ENCODE results near the gene FOXRED2. TPM values are rescaled to one million over a fixed set of nuclear protein-coding genes. Genes with fewer than 3 reads are reported as not detected.

FOXRED2 gene
- total RNA-seq, 2 experiments from 2014 or later: 22.6 to 48.3 TPM

DNA sequence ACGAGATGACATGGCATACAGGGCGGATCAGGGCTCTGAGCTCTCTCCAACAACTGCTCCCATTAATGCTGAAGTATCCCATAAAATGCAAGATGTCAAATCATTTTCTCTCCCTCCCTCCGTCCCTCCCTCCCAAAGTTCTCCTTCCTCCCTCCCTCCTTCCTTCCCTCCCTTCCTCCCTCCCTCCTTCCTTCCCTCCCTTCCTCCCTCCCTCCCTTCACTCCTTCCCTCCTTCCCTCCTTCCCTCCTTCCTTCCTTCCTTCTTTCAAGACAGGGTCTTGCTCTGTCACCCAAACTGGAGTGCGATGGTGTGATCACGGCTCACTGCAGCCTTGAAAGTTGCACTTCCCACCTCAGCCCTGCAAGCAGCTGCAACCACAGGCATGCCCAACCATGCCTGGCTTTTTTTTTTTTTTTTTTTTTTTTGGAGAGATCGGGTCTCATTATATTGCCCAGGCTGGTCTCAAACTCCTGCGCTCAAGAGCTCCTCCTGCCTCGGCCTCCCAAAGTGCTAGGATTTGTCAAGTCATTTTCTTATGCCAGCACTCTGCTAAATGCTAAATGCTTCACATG, 63.6 kb downstream of the FOXRED2 start:
- BruUV-seq (replicated peaks): no TSS peak
- intact Hi-C loops (cut with micrococcal nuclease; ENCODE audit: unreplicated experiment): no loop called here

DNA sequence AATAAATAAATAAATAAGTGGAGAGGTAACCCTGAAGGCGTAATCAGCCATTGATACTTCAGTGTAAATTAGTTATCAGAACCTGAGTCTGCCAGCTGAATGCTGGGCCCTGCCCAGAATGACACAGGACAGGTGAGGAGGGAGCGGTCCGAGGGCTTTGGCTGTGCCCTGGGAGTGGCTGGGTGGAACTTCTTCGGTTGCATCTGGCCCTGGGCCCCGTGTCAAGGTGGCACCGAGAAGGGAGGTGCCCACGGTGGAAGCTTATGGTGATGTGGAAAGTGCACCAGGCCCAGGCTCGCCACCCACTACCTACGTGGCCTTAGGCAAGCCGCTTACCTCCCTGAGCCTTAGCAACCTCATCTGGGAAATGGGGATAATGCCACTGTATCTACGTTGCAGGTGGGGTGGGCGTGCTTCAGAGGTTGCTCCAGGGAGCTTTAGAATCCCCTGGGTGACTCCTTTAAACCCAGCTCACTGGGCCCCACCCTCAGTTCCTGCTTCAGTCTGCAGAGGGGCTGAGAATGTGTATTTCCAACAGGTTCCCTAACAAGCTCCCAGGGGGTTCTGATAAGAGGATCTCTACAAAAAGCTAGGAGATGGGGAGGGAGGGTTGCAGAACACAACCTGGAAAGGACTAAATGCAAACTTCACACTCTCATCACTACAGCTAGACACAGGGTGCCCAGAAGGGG, 64.2 kb downstream of the FOXRED2 start:
- TF ChIP-seq CTCF (conservative IDR thresholded peaks at IDR 0.05; ENCODE audit: low read length) (no peak), EZH2phosphoT487 (IDR thresholded peaks at IDR 0.05; ENCODE audit: borderline replicate concordance, low read depth, low read length) (no peak)
- H3K4me1 ChIP-seq (ENCODE audit: insufficient read depth, low read length, poor library complexity, severe bottlenecking): peaks cover 9% of the 10 kb centered on the region
- no peaks in the 10 kb centered on the region for H3K79me2 ChIP-seq (ENCODE audit: insufficient read depth, low read depth, low read length)
- no TSS peak for BruUV-seq (replicated peaks)
- H3K9me3 ChIP-seq (ENCODE audit: low read length): no peaks in the 10 kb centered on the region
- H3K27ac ChIP-seq (ENCODE audit: low read depth, low read length, poor library complexity, severe bottlenecking): no peak overlapping the region
- H3K4me2 ChIP-seq (ENCODE audit: low read length): no peak overlapping the region
- CTCF ChIA-PET (ENCODE audit: unreplicated experiment): no interaction called here
- DNase-seq (ENCODE audit: low spot score): no peak
- POLR2A ChIA-PET: interaction anchor here (0.6 to 1.3 kb wide), 3 partner anchors 41 to 54 kb away, joined by 3 to 8 read pairs (median 8); no protein-coding TSS in a partner anchor
- H4K20me1 ChIP-seq (ENCODE audit: insufficient read depth, low read length): no peaks in the 10 kb centered on the region
- intact Hi-C loops (cut with micrococcal nuclease; ENCODE audit: unreplicated experiment): no loop called here
- H2AFZ ChIP-seq (ENCODE audit: low read length): no peak overlapping the region
- H3K36me3 ChIP-seq (ENCODE audit: insufficient read depth, low read length): no peaks in the 10 kb centered on the region
- no peak overlapping the region for H3K4me3 ChIP-seq (ENCODE audit: low read depth, low read length, poor library complexity, severe bottlenecking)
- no peaks in the 10 kb centered on the region for H3K9me2 ChIP-seq (ENCODE audit: insufficient read depth, low read length)

More for the DNA sequence above, 63.6 kb downstream of the FOXRED2 start:
- Histone ChIP-seq H2AFZ (ENCODE audit: low read length) (no peak overlapping the region), H3K9me3 (ENCODE audit: low read length) (no peaks in the 10 kb centered on the region), H3K4me1 (ENCODE audit: insufficient read depth, low read length, poor library complexity, severe bottlenecking) (peaks cover 9% of the 10 kb centered on the region), H3K27ac (ENCODE audit: low read depth, low read length, poor library complexity, severe bottlenecking) (no peak overlapping the region), H3K36me3 (ENCODE audit: insufficient read depth, low read length) (no peaks in the 10 kb centered on the region), H4K20me1 (ENCODE audit: insufficient read depth, low read length) (no peaks in the 10 kb centered on the region), H3K79me2 (ENCODE audit: insufficient read depth, low read depth, low read length) (no peaks in the 10 kb centered on the region), H3K4me2 (ENCODE audit: low read length) (no peak overlapping the region), H3K4me3 (ENCODE audit: low read depth, low read length, poor library complexity, severe bottlenecking) (no peak overlapping the region), H3K9me2 (ENCODE audit: insufficient read depth, low read length) (no peaks in the 10 kb centered on the region)
- ChIA-PET CTCF (ENCODE audit: unreplicated experiment) (no interaction called here), POLR2A (interaction anchor here (0.5 to 0.7 kb wide), 3 partner anchors 19 to 55 kb away, joined by 5 to 8 read pairs (median 8); no protein-coding TSS in a partner anchor)
- TF ChIP-seq EZH2phosphoT487 (IDR thresholded peaks at IDR 0.05; ENCODE audit: borderline replicate concordance, low read depth, low read length): no peak
- no peak for TF ChIP-seq CTCF (conservative IDR thresholded peaks at IDR 0.05; ENCODE audit: low read length)
- DNase-seq (ENCODE audit: low spot score): peak; percentile 45

DNA sequence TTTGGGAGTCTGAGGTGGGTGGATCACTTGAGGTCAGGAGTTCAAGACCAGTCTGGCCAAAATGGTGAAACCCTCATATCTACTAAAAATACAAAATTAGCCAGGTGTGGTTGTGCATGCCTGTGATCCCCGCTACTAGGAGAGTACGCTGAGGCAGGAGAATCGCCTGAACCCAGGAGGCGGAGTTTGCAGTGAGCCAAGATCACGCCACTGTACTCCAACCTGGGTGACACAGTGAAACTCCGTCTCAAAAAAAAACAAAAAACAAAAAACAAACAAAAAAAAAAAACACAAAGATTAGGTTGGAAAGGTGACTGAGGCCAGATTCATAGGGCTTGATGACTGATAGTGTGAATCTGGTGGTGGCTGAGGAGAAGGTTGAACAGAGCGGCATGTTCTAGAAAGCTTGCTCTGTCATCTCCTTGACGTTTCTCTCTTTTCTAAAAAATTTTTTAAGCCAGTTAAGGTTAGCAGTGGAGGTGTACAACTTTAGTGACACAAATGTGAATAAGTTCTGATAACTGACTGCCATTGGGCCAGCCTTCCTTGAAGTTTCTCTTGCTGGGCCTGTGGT, 66.3 kb downstream of the FOXRED2 start:
- no TSS peak for BruUV-seq (replicated peaks)
- no peak overlapping the region for H3K27ac ChIP-seq (ENCODE audit: low read depth, low read length, poor library complexity, severe bottlenecking)
- no peaks in the 10 kb centered on the region for H4K20me1 ChIP-seq (ENCODE audit: insufficient read depth, low read length)
- H3K4me2 ChIP-seq (ENCODE audit: low read length): no peak overlapping the region
- DNase-seq (ENCODE audit: low spot score): no peak
- no peak overlapping the region for H3K4me3 ChIP-seq (ENCODE audit: low read depth, low read length, poor library complexity, severe bottlenecking)
- ChIA-PET POLR2A (no interaction called here), CTCF (ENCODE audit: unreplicated experiment) (no interaction called here)
- TF ChIP-seq EZH2phosphoT487 (IDR thresholded peaks at IDR 0.05; ENCODE audit: borderline replicate concordance, low read depth, low read length): no peak
- TF ChIP-seq CTCF (conservative IDR thresholded peaks at IDR 0.05; ENCODE audit: low read length): no peak
- no peaks in the 10 kb centered on the region for H3K36me3 ChIP-seq (ENCODE audit: insufficient read depth, low read length)
- H3K9me3 ChIP-seq (ENCODE audit: low read length): no peaks in the 10 kb centered on the region
- no peak overlapping the region for H2AFZ ChIP-seq (ENCODE audit: low read length)
- peaks cover 15% of the 10 kb centered on the region for H3K4me1 ChIP-seq (ENCODE audit: insufficient read depth, low read length, poor library complexity, severe bottlenecking)
- H3K79me2 ChIP-seq (ENCODE audit: insufficient read depth, low read depth, low read length): no peaks in the 10 kb centered on the region
- intact Hi-C loops (cut with micrococcal nuclease; ENCODE audit: unreplicated experiment): no loop called here
- no peaks in the 10 kb centered on the region for H3K9me2 ChIP-seq (ENCODE audit: insufficient read depth, low read length)

Data from OCI-LY7 (cell line).